ENCODE measurements around the gene ANKRD66. TPM values are rescaled to one million over a fixed set of nuclear protein-coding genes. Genes with fewer than 3 reads are reported as not detected.
"Not testable (repeated sequence)": the region's sequence is repeated elsewhere in the genome, so short reads cannot be mapped to it uniquely, and the experiment has no call there.

ANKRD66 gene
- total and polyA plus RNA-seq, 2 donors (not counting 3 experiments of a cell fraction or from before 2014, with no cell fraction given) = not detected

DNA sequence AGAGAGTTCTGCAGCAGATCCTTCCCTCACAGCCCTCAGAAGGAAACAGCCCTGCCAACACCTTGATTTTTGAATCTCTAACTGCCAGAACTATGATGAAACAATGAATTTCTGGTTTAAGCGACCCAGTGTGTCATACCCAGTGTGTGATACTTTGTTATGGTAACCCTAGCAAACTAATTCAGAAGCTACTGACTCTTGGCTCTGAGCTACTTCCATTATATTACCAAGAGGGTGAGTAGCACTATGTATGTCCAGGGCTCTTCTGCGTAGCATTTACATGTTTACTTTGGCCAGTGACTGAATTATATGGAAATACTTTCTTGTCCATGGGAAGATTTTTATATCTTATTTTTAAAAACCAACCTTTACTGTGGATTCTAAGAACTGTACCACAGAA is 16.7 kb downstream of the ANKRD66 start:
- Histone ChIP-seq H3K4me1 (ENCODE audit: control insufficient read depth, extremely low read depth, insufficient read depth, low read length) (no peaks in the 10 kb centered on the region), H3K4me2 (ENCODE audit: insufficient read depth, low read length) (no peak overlapping the region), H3K9me1 (replicated peaks; ENCODE audit: control insufficient read depth, extremely low read depth, insufficient read depth, low read length) (no peaks in the 10 kb centered on the region), H4K20me1 (replicated peaks; ENCODE audit: control insufficient read depth, extremely low read depth, insufficient read depth, low read length) (no peaks in the 10 kb centered on the region), H2AFZ (ENCODE audit: low read depth, low read length) (no peak overlapping the region), H3K9ac (replicated peaks; ENCODE audit: extremely low read depth, insufficient read depth, low read length) (no peak overlapping the region), H3K27ac (ENCODE audit: insufficient read depth, low read depth, low read length) (no peak overlapping the region), H3K9me3 (replicated peaks; ENCODE audit: control insufficient read depth, insufficient read depth, low read length) (no peaks in the 10 kb centered on the region), H3K27me3 (ENCODE audit: control insufficient read depth in 2 of 2, insufficient read depth in 2 of 2, low read length in 2 of 2) (peaks cover 0 to 5% of the 10 kb centered on the region in 2 experiments), H3K79me2 (ENCODE audit: control insufficient read depth, insufficient read depth, low read length) (no peaks in the 10 kb centered on the region), H3K4me3 (replicated peaks in 1 of 3; ENCODE audit: insufficient read depth in 1 of 3, low read depth in 1 of 3, low read length in 3 of 3) (no peak overlapping the region), H3K36me3 (ENCODE audit: control insufficient read depth in 2 of 2, extremely low read depth in 1 of 2, insufficient read depth in 2 of 2, low read length in 2 of 2) (no peaks in the 10 kb centered on the region)
- DNase-seq (ENCODE audit: low read depth, low spot score) = no peak
- TF ChIP-seq EZH2 (IDR thresholded peaks at IDR 0.05; ENCODE audit: borderline replicate concordance, low read depth, low read length, severe bottlenecking) (no peak), POLR2A (IDR thresholded peaks at IDR 0.05; ENCODE audit: low read depth, low read length) (no peak)
- intact Hi-C loops (cut with micrococcal nuclease) = no loop called here
- FAIRE-seq = no peak
- dilution Hi-C loops (cut with MboI; ENCODE audit: extremely low pct_ligation_motif_present, low sequenced_read_pairs) = no loop called here
- no TSS peak for BruUV-seq (replicated peaks)
- CTCF ChIA-PET = no interaction called here
- POLR2A ChIA-PET = no interaction called here

DNA sequence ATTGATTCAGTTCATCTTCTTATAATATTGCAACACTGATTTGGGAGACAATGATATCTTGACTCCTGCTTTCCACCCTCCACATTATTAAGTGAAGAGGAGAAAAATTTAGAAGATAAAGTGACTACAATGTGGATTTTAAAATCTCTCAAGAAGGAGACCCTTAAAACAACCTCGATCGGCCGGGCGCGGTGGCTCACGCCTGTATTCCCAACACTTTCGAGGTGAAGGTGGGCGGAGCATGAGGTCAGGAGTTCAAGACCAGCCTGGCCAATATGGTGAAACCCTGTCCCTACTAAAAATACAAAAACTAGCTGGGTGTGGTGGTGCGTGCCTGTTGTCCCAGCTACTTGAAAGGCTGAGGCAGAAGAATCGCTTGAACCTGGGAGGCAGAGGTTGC is 17.5 kb downstream of the ANKRD66 start:
- H3K27ac ChIP-seq (ENCODE audit: insufficient read depth, low read depth, low read length); POLR2A ChIA-PET; H3K4me1 ChIP-seq (ENCODE audit: control insufficient read depth, extremely low read depth, insufficient read depth, low read length); H2AFZ ChIP-seq (ENCODE audit: low read depth, low read length); dilution Hi-C loops (cut with MboI; ENCODE audit: extremely low pct_ligation_motif_present, low sequenced_read_pairs); BruUV-seq (replicated peaks); H3K36me3 ChIP-seq (ENCODE audit: control insufficient read depth in 2 of 2, extremely low read depth in 1 of 2, insufficient read depth in 2 of 2, low read length in 2 of 2); H3K9me1 ChIP-seq (replicated peaks; ENCODE audit: control insufficient read depth, extremely low read depth, insufficient read depth, low read length); H3K9ac ChIP-seq (replicated peaks; ENCODE audit: extremely low read depth, insufficient read depth, low read length); DNase-seq (ENCODE audit: low read depth, low spot score); FAIRE-seq; intact Hi-C loops (cut with micrococcal nuclease); H3K27me3 ChIP-seq (ENCODE audit: control insufficient read depth in 2 of 2, insufficient read depth in 2 of 2, low read length in 2 of 2); H3K4me3 ChIP-seq (replicated peaks in 1 of 3; ENCODE audit: insufficient read depth in 1 of 3, low read depth in 1 of 3, low read length in 3 of 3); H3K9me3 ChIP-seq (replicated peaks; ENCODE audit: control insufficient read depth, insufficient read depth, low read length); CTCF ChIA-PET; H3K79me2 ChIP-seq (ENCODE audit: control insufficient read depth, insufficient read depth, low read length); H3K4me2 ChIP-seq (ENCODE audit: insufficient read depth, low read length); H4K20me1 ChIP-seq (replicated peaks; ENCODE audit: control insufficient read depth, extremely low read depth, insufficient read depth, low read length): not testable (repeated sequence)
